CD14-positive monocyte (primary cell): ENCODE results near the gene ABCC4. TPM values are rescaled to one million over a fixed set of nuclear protein-coding genes. Genes with fewer than 3 reads are reported as not detected.
A peak's percentile ranks its signal among the peaks of the same experiment; 100 is the strongest.

Experiments used
- DNase-seq, 3 donors: peaks; one replicate each; pipeline ENCODE4 v3.0.0-alpha.2; 2011 to 2022
- H2AFZ ChIP-seq: 2 replicates; pipeline ENCODE4 v1.6.0; 2012; ENCODE audit warnings: mild to moderate bottlenecking, low read depth, low read length, inconsistent platforms; ENCODE audit not compliant: insufficient read depth, poor library complexity, severe bottlenecking
- H3K27ac ChIP-seq, 2 donors: 1 replicate in 1 of 2; 2 replicates in 1 of 2; pipeline ENCODE4 v1.5.1; 2012 to 2013; ENCODE audit warnings: low read length in 2 of 2, control low read depth in 1 of 2, inconsistent platforms in 1 of 2, low read depth in 1 of 2, mild to moderate bottlenecking in 1 of 2
- H3K27me3 ChIP-seq, 2 donors: one replicate each; pipeline versions ENCODE4 v1.6.0 to v1.6.1; 2011 to 2013; ENCODE audit warnings: low read length in 2 of 2; ENCODE audit not compliant: control insufficient read depth in 2 of 2, insufficient read depth in 2 of 2
- H3K36me3 ChIP-seq, 2 donors: replicated peaks in 1 of 2; 1 replicate in 1 of 2; 2 replicates in 1 of 2; pipeline versions ENCODE4 v1.5.1 to v1.6.1; 2012 to 2013; ENCODE audit warnings: low read length in 2 of 2, control low read depth in 1 of 2, inconsistent platforms in 1 of 2, mild to moderate bottlenecking in 1 of 2; ENCODE audit not compliant: insufficient read depth in 2 of 2, control insufficient read depth in 1 of 2
- H3K4me1 ChIP-seq, 2 donors: 1 replicate in 1 of 2; 2 replicates in 1 of 2; pipeline versions ENCODE4 v1.5.1 to v1.6.1; 2012 to 2013; ENCODE audit warnings: low read length in 2 of 2, control low read depth in 1 of 2, inconsistent platforms in 1 of 2, mild to moderate bottlenecking in 1 of 2, moderate library complexity in 1 of 2; ENCODE audit not compliant: insufficient read depth in 2 of 2, control insufficient read depth in 1 of 2
- H3K4me2 ChIP-seq: replicated peaks from 2 replicates; pipeline ENCODE3; 2012; ENCODE audit warnings: low read length, moderate library complexity, mild to moderate bottlenecking; ENCODE audit not compliant: poor library complexity, severe bottlenecking; ENCODE audit errors: extremely low read depth
- H3K4me3 ChIP-seq, 3 experiments: fragments of 200-600 bp in 1 of 3; sonication (generic) in 1 of 3; replicated peaks in 1 of 3; 1 replicate in 2 of 3; 2 replicates in 1 of 3; pipeline ENCODE4 v1.5.1; 2011 to 2013; ENCODE audit warnings: low read length in 3 of 3, mild to moderate bottlenecking in 3 of 3, control low read depth in 2 of 3, low read depth in 2 of 3, inconsistent platforms in 1 of 3, moderate library complexity in 1 of 3
- H3K79me2 ChIP-seq: 2 replicates; pipeline ENCODE4 v1.6.0; 2012; ENCODE audit warnings: mild to moderate bottlenecking, control low read depth, inconsistent platforms, low read length, moderate library complexity; ENCODE audit not compliant: insufficient read depth
- H3K9ac ChIP-seq: 2 replicates; pipeline ENCODE4 v1.6.0; 2017; ENCODE audit warnings: low read length, mild to moderate bottlenecking; ENCODE audit not compliant: insufficient read depth, poor library complexity, severe bottlenecking
- H3K9me3 ChIP-seq, 2 donors: replicated peaks in 1 of 2; 1 replicate in 1 of 2; 2 replicates in 1 of 2; pipeline versions ENCODE4 v1.5.1 to v1.6.1; 2012 to 2013; ENCODE audit warnings: low read length in 2 of 2, control low read depth in 1 of 2; ENCODE audit not compliant: control insufficient read depth in 1 of 2, insufficient read depth in 1 of 2
- H4K20me1 ChIP-seq: 2 replicates; pipeline ENCODE4 v1.6.0; 2012; ENCODE audit warnings: mild to moderate bottlenecking, low read length, control low read depth, moderate library complexity; ENCODE audit not compliant: insufficient read depth
- H3K27ac Mint-ChIP-seq, 7 donors: one replicate each; pipeline ENCODE4 v1.8.0; 2020; ENCODE audit warnings: mild to moderate bottlenecking in 7 of 7, mixed read lengths in 7 of 7, moderate library complexity in 6 of 7, inconsistent platforms in 2 of 7
- H3K27me3 Mint-ChIP-seq, 3 donors: one replicate each; pipeline ENCODE4 v1.8.0; 2021 to 2022; ENCODE audit warnings: low read depth in 3 of 3, mild to moderate bottlenecking in 3 of 3, mixed read lengths in 3 of 3, moderate library complexity in 3 of 3, inconsistent platforms in 1 of 3
- H3K36me3 Mint-ChIP-seq, 2 donors: one replicate each; pipeline ENCODE4 v1.8.0; 2020; ENCODE audit warnings: mixed read lengths in 2 of 2, inconsistent platforms in 1 of 2, mild to moderate bottlenecking in 1 of 2
- H3K4me1 Mint-ChIP-seq: one replicate; pipeline ENCODE4 v1.8.0; 2020; ENCODE audit warnings: mild to moderate bottlenecking, mixed read lengths
- H3K4me3 Mint-ChIP-seq, 2 donors: one replicate each; pipeline ENCODE4 v1.8.0; 2020; ENCODE audit warnings: mild to moderate bottlenecking in 2 of 2, mixed read lengths in 2 of 2, moderate library complexity in 1 of 2
- H3K9me3 Mint-ChIP-seq, 7 donors: one replicate each; pipeline ENCODE4 v1.8.0; 2020 to 2022; ENCODE audit warnings: mixed read lengths in 7 of 7, mild to moderate bottlenecking in 6 of 7, moderate library complexity in 6 of 7, inconsistent platforms in 2 of 7
- CTCF ChIP-seq: fragments of 200-600 bp; IDR thresholded peaks from one replicate; pipeline ENCODE4 v1.8.0; 2022; ENCODE audit warnings: antibody characterized with exemption, mild to moderate bottlenecking
- WGBS: methylation state at CpG from one replicate; pipeline ENCODE4 v1.1.5; 2013; ENCODE audit warnings: missing lambda C conversion rate; ENCODE audit not compliant: insufficient coverage; 5-methylcytosine and 5-hydroxymethylcytosine counted together
- intact Hi-C, 2 donors: fragments of 100-400 bp; cut with micrococcal nuclease; formaldehyde crosslinking; loops; one replicate each; pipeline versions ENCODE4 v1.15.0 to v1.15.1; 2023
- polyA plus RNA-seq, 3 donors: library from polyadenylated mRNA; depleted of rRNA in 1 of 3; unstranded in 2 of 3; stranded (reverse) in 1 of 3; fragments of 300-500 nt in 2 of 3; fragments of >200 nt in 1 of 3; fragmentation: Illumina TruSeq in 2 of 3; gene quantifications; 1 replicate in 2 of 3; 2 replicates in 1 of 3; pipeline ENCODE4 v1.2.3, GENCODE V29; 2012 to 2021

The ABCC4 gene
- polyA plus RNA-seq, 3 donors: 0.96 to 2.5 (median 1.7) TPM

GRCh38 chr13:95164830-95165229 is 136.4 kb downstream of the ABCC4 start:
- no peaks in the 10 kb centered on the region for H3K4me1 Mint-ChIP-seq
- TF ChIP-seq CTCF: no peak
- Histone ChIP-seq H3K4me3 (no peak overlapping the region), H3K36me3 (peaks cover 0 to 5% of the 10 kb centered on the region in 2 donors), H2AFZ (no peak overlapping the region), H3K79me2 (no peaks in the 10 kb centered on the region), H3K4me2 (no peak overlapping the region), H4K20me1 (no peaks in the 10 kb centered on the region), H3K27ac (no peak overlapping the region), H3K9ac (no peak overlapping the region), H3K27me3 (no peaks in the 10 kb centered on the region), H3K9me3 (no peaks in the 10 kb centered on the region), H3K4me1 (no peaks in the 10 kb centered on the region)
- H3K27ac Mint-ChIP-seq: peak overlapping the region in 1 of 7 donors; percentile 9
- WGBS: 86% methylated on average over 1 of the region's 4 CpGs
- no peak overlapping the region for H3K4me3 Mint-ChIP-seq
- no peak for DNase-seq
- H3K36me3 Mint-ChIP-seq: peaks cover 18 to 19% of the 10 kb centered on the region in 2 donors
- H3K27me3 Mint-ChIP-seq: no peaks in the 10 kb centered on the region
- intact Hi-C loops: no loop called here
- no peaks in the 10 kb centered on the region for H3K9me3 Mint-ChIP-seq

GRCh38 chr13:95160112-95160906 is 140.9 kb downstream of the ABCC4 start:
- no peak for DNase-seq
- intact Hi-C loops: no loop called here
- H3K27ac Mint-ChIP-seq: no peak overlapping the region
- 100% methylated on average over 4 of the region's 4 CpGs for WGBS
- peaks cover 0 to 2% (median 0%) of the 10 kb centered on the region in 3 donors for H3K27me3 Mint-ChIP-seq
- H3K9me3 Mint-ChIP-seq: no peaks in the 10 kb centered on the region
- Histone ChIP-seq H3K9me3 (no peaks in the 10 kb centered on the region), H3K4me1 (no peaks in the 10 kb centered on the region), H3K36me3 (peaks cover 0 to 5% of the 10 kb centered on the region in 2 donors), H3K27ac (no peak overlapping the region), H3K79me2 (no peaks in the 10 kb centered on the region), H2AFZ (no peak overlapping the region), H3K4me3 (no peak overlapping the region), H3K4me2 (no peak overlapping the region), H3K9ac (no peak overlapping the region), H4K20me1 (no peaks in the 10 kb centered on the region), H3K27me3 (no peaks in the 10 kb centered on the region)
- H3K4me3 Mint-ChIP-seq: no peak overlapping the region
- H3K36me3 Mint-ChIP-seq: peaks cover 9 to 12% of the 10 kb centered on the region in 2 donors
- no peaks in the 10 kb centered on the region for H3K4me1 Mint-ChIP-seq
- TF ChIP-seq CTCF: no peak
